ENCODE measurements around the gene VNN1. TPM values are rescaled to one million over a fixed set of nuclear protein-coding genes. Genes with fewer than 3 reads are reported as not detected.

The VNN1 gene
- total RNA-seq, 1 donor from 2014 or later: 10.1 TPM

DNA sequence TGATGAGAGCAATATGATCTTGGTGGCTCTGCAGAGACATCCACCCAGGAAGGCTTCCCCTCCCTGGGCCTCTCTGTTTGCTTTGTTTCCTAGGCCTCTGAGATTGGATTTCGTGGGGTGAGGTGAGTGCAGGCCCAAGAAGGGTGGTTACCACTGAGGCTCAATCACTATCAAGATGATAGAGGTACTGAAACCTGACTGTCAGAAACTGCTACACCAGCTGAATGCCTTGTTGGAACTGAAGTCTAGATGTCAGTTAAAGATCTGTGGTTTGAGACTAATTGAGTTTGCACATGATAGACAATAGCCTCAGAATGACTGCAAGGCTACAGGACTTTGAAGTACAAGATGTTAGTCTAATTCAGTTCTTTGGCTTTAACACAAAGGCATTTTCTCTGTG is 15.2 kb downstream of the VNN1 start:
- Histone ChIP-seq H3K4me3 (no peak overlapping the region), H3K27ac (no peak overlapping the region), H3K27me3 (no peaks in the 10 kb centered on the region), H3K4me1 (no peaks in the 10 kb centered on the region), H3K9me3 (no peaks in the 10 kb centered on the region), H3K36me3 (no peaks in the 10 kb centered on the region)
- no peak for DNase-seq
- ATAC-seq: no peak
- TF ChIP-seq, protein P1, sequence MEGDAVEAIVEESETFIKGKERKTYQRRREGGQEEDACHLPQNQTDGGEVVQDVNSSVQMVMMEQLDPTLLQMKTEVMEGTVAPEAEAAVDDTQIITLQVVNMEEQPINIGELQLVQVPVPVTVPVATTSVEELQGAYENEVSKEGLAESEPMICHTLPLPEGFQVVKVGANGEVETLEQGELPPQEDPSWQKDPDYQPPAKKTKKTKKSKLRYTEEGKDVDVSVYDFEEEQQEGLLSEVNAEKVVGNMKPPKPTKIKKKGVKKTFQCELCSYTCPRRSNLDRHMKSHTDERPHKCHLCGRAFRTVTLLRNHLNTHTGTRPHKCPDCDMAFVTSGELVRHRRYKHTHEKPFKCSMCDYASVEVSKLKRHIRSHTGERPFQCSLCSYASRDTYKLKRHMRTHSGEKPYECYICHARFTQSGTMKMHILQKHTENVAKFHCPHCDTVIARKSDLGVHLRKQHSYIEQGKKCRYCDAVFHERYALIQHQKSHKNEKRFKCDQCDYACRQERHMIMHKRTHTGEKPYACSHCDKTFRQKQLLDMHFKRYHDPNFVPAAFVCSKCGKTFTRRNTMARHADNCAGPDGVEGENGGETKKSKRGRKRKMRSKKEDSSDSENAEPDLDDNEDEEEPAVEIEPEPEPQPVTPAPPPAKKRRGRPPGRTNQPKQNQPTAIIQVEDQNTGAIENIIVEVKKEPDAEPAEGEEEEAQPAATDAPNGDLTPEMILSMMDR (IDR thresholded peaks at IDR 0.05): no peak
- intact Hi-C loops (cut with DNase I): no loop called here

DNA sequence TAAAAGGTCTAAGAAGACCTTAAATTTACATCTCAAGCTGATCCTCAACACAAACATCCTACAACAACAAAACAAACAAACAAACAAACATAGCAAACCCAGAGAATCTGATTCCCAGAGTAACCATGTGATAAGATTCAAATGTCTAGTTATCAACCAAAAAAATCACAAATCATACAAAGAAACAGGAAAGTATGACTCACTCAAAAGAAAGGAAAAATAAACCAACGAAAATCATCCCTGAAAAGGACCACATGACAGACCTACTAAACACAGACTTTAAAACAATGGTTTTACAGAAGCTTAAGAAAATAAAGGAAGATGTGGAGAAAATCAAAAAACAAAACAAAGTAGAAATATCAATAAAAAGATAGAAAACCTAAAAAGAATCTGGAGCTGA is 18.1 kb downstream of the VNN1 start:
- ATAC-seq (no peak), DNase-seq (no peak)
- Histone ChIP-seq H3K4me1 (no peaks in the 10 kb centered on the region), H3K27me3 (no peaks in the 10 kb centered on the region), H3K27ac (no peak overlapping the region), H3K36me3 (no peaks in the 10 kb centered on the region), H3K9me3 (no peaks in the 10 kb centered on the region), H3K4me3 (no peak overlapping the region)
- intact Hi-C loops (cut with DNase I): no loop called here
- TF ChIP-seq, protein P1 (IDR thresholded peaks at IDR 0.05): no peak

DNA sequence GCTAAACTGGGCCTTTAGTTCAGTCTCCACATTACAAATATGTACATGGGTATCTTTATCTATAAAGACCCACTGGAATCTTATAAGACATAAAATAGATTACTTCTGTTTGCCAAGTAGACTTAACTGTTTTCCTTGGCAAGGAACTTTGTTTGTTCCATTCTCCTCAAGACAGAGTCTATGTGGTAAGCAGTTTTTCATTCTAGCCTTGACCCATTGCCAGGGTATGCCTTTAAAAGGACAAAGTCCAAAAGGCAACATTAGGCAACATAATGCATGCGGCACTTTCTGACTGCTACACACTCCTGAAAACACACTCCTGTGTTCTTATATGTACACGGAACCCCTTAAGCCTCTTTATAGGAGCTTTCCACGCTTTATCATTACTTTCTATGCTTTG is 20.4 kb downstream of the VNN1 start:
- H3K27ac ChIP-seq: no peak overlapping the region
- H3K27me3 ChIP-seq: no peaks in the 10 kb centered on the region
- TF ChIP-seq, protein P1 (IDR thresholded peaks at IDR 0.05): no peak
- intact Hi-C loops (cut with DNase I): no loop called here
- DNase-seq (no peak), ATAC-seq (no peak)
- H3K36me3 ChIP-seq: no peaks in the 10 kb centered on the region
- H3K9me3 ChIP-seq: no peaks in the 10 kb centered on the region
- H3K4me3 ChIP-seq: no peak overlapping the region
- no peaks in the 10 kb centered on the region for H3K4me1 ChIP-seq

DNA sequence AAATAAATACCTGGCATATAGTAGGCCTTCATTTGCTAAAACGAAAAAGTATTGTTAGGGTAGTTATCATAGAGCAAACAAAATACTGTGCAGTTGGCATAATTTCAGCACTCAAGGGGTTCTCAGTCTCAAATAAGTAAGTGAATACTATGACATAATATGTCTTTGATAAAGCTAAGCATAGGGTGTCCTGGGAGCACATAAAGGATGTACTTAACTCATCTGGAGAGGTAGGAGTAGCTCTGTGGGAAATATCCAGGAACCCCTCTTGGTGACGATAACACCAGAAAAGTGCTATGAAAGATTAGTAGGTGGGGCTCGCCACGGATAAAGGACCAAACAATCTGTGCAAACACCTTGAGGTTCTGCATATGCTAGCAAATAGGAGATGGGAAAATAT is 23.2 kb downstream of the VNN1 start:
- DNase-seq (no peak), ATAC-seq (no peak)
- TF ChIP-seq, protein P1 (IDR thresholded peaks at IDR 0.05): no peak
- Histone ChIP-seq H3K36me3 (no peaks in the 10 kb centered on the region), H3K9me3 (no peaks in the 10 kb centered on the region), H3K27ac (no peak overlapping the region), H3K4me3 (no peak overlapping the region), H3K27me3 (no peaks in the 10 kb centered on the region), H3K4me1 (no peaks in the 10 kb centered on the region)
- intact Hi-C loops (cut with DNase I): no loop called here

DNA sequence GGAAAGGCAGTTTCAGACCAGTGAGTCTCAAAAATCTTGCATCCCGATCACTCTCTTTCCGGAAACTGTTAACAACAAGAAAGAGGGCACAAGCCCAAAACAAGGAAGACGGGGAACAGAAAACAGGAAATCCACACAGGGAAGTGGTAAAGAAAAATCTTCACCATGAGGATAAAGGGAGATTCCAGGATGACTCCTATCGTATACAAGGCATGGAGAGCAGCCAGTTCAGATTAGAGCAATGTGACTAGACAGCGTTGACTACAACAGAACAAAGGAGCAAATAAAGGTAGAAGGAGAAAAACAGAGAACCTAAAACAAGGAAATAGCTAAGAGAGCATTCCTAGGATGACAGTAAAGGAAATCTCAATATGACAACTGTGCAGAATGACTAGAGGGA is 26.5 kb downstream of the VNN1 start:
- Histone ChIP-seq H3K27me3 (no peaks in the 10 kb centered on the region), H3K4me1 (no peaks in the 10 kb centered on the region), H3K4me3 (no peak overlapping the region), H3K27ac (no peak overlapping the region), H3K9me3 (no peaks in the 10 kb centered on the region), H3K36me3 (no peaks in the 10 kb centered on the region)
- TF ChIP-seq, protein P1 (IDR thresholded peaks at IDR 0.05): no peak
- DNase-seq: no peak
- intact Hi-C loops (cut with DNase I): no loop called here
- peak; percentile 36 for ATAC-seq

DNA sequence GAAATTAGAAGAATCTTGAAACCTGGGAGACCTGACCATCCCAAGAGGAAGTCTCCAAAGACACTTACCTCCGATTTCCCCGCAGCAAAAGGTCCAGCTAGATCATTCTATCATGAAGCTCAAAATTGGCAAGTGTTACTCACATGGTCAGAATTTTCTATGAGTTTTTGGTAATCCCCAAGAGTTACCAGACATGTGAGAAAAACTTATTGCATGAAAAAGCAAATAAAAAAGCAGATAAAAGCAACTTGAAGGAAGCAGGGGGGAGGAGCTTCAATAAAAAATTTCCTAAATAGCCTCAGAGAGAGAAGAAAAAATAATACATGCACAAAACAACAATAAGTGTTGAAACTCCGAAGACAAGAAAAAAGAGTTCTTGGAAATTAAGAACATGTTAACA is 27.3 kb downstream of the VNN1 start:
- intact Hi-C loops (cut with DNase I): no loop called here

More for the DNA sequence above, 27.3 kb downstream of the VNN1 start:
- no peaks in the 10 kb centered on the region for H3K27me3 ChIP-seq
- no peak for ATAC-seq
- no peak overlapping the region for H3K27ac ChIP-seq
- TF ChIP-seq, protein P1 (IDR thresholded peaks at IDR 0.05): no peak
- H3K36me3 ChIP-seq: no peaks in the 10 kb centered on the region
- no peaks in the 10 kb centered on the region for H3K9me3 ChIP-seq
- H3K4me1 ChIP-seq: no peaks in the 10 kb centered on the region
- H3K4me3 ChIP-seq: no peak overlapping the region
- no peak for DNase-seq

Data from upper lobe of right lung (tissue), 1 donor.